BLaER1 treated with 17β-estradiol and CSF1 and Interleukin-3, amounts not matched to agents 10 nM and 100 nM (cell line): Measurements from ENCODE around the gene BLVRB.
"Not testable (repeated sequence)": the region's sequence is repeated elsewhere in the genome, so short reads cannot be mapped to it uniquely, and the experiment has no call there.

Source experiments
- H3K27ac ChIP-seq, 11 experiments: shearing (Covaris generic); formaldehyde crosslinking; 2 replicates each; pipeline ENCODE4 v1.8.1; 2022
- H3K27me3 ChIP-seq, 11 experiments: shearing (Covaris generic); formaldehyde crosslinking; 2 replicates each; pipeline ENCODE4 v1.8.1; 2022
- H3K36me3 ChIP-seq, 11 experiments: shearing (Covaris generic); formaldehyde crosslinking; 2 replicates each; pipeline ENCODE4 v1.8.1; 2022
- H3K4me1 ChIP-seq, 10 experiments: shearing (Covaris generic); formaldehyde crosslinking; 2 replicates each; pipeline ENCODE4 v1.8.1; 2022
- H3K4me2 ChIP-seq, 11 experiments: shearing (Covaris generic); formaldehyde crosslinking; 2 replicates each; pipeline ENCODE4 v1.8.1; 2022
- H3K4me3 ChIP-seq, 10 experiments: shearing (Covaris generic); formaldehyde crosslinking; 2 replicates each; pipeline ENCODE4 v1.8.1; 2022
- H3K9ac ChIP-seq, 11 experiments: shearing (Covaris generic); formaldehyde crosslinking; 2 replicates each; pipeline ENCODE4 v1.8.1; 2022
- H3K9me3 ChIP-seq, 11 experiments: shearing (Covaris generic); formaldehyde crosslinking; replicated peaks in 1 of 11; 2 replicates each; pipeline ENCODE4 v1.8.1; 2022
- H4K20me1 ChIP-seq, 11 experiments: shearing (Covaris generic); formaldehyde crosslinking; 2 replicates each; pipeline ENCODE4 v1.8.1; 2022
- Cebpa-rat ChIP-seq, 11 experiments: shearing (Covaris generic); IDR thresholded peaks; 2 replicates each; pipeline ENCODE4 v1.8.1; 2022

Gene BLVRB

DNA sequence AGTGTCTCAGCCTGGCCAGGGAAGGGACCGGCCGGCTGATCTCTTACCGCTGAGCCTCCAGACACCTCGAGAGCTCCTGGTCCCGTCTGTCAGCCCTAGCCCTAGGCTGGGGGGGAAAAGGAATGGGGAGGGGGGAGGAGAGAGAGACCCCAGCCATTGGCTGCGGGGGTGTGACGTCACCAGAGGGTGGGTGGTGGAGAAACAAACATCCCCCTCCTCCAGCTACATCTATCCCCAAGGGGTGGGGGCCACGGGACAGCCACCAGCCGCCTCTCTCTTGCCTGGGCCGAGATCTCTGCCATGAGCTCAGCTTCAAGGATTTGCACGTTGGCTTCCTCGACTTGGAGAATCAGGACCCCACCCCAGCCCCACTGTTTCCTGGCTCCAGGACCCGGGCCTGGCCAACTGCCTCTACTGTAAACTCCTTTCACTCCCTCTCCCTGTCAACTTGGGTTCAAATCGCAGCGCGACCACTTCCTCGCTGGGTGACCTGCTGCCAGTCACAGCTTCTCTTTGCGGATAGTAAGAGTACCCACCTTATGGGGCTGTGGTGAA lies 52.2 kb downstream of the BLVRB start, which contains the start of gene PRX:
TSS of gene PRX (minus strand) at position 88 of the 555 bp plus-strand sequence. CDS start 5,446 bp downstream, outside the sequence.
- no peaks in the 10 kb centered on the region for H3K9me3 ChIP-seq
- no peaks in the 10 kb centered on the region for H4K20me1 ChIP-seq
- H3K27ac ChIP-seq, result peak within 1 kb of the TSS in 8 of 11 experiments; percentile 31 to 75 (median 55); a peak in 15 of 22 replicates
- no peaks in the 10 kb centered on the region for H3K36me3 ChIP-seq
- H3K4me1 ChIP-seq, result peaks cover 62 to 97% (median 92%) of the 10 kb centered on the region in 10 experiments
- H3K4me2 ChIP-seq, result peak within 1 kb of the TSS; percentile 15 to 93 (median 82)
- H3K4me3 ChIP-seq, result peak within 1 kb of the TSS in 1 of 10 experiments; percentile 19; a peak in 1 of 20 replicates
- peak within 1 kb of the TSS in 8 of 11 experiments; percentile 0 to 67 (median 37); a peak in 7 of 22 replicates for H3K9ac ChIP-seq
- no peaks in the 10 kb centered on the region; a peak in 1 of 22 replicates for H3K27me3 ChIP-seq
- no peak for TF ChIP-seq Cebpa-rat (IDR thresholded peaks at IDR 0.05)

DNA sequence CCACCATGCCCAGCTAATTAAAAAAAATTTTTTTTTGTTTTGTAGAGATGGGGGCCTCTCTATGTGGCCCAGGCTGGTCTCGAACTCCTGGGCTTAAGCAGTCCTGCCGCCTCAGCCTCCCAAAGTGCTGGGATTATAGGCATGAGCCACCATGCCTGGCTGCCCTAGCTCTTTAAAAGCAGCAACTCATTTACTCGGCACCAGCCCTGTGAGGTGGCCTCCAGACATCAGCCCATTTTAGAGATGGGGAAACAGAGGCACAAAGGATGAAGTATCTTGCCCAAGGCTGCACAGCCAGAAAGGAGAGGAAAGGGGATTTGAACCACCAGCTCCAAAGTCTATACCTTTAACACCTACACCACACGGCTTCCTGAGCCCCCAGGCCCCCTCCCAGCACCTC lies 52.7 kb downstream of the BLVRB start:
- Histone ChIP-seq H3K4me3 (peak overlapping the region in 1 of 10 experiments; percentile 19; a peak in 1 of 20 replicates), H3K9ac (peak overlapping the region in 5 of 11 experiments; percentile 0 to 53 (median 43); a peak in 2 of 22 replicates), H3K27ac (peak overlapping the region in 8 of 11 experiments; percentile 31 to 75 (median 42); a peak in 11 of 22 replicates), H4K20me1 (no peaks in the 10 kb centered on the region), H3K4me1 (peaks cover 62 to 97% (median 92%) of the 10 kb centered on the region in 10 experiments), H3K4me2 (peak overlapping the region; percentile 15 to 93 (median 75); a peak in 20 of 22 replicates), H3K9me3 (no peaks in the 10 kb centered on the region), H3K27me3 (no peaks in the 10 kb centered on the region; a peak in 1 of 22 replicates), H3K36me3 (no peaks in the 10 kb centered on the region)
- TF ChIP-seq Cebpa-rat (IDR thresholded peaks at IDR 0.05), result no peak

DNA sequence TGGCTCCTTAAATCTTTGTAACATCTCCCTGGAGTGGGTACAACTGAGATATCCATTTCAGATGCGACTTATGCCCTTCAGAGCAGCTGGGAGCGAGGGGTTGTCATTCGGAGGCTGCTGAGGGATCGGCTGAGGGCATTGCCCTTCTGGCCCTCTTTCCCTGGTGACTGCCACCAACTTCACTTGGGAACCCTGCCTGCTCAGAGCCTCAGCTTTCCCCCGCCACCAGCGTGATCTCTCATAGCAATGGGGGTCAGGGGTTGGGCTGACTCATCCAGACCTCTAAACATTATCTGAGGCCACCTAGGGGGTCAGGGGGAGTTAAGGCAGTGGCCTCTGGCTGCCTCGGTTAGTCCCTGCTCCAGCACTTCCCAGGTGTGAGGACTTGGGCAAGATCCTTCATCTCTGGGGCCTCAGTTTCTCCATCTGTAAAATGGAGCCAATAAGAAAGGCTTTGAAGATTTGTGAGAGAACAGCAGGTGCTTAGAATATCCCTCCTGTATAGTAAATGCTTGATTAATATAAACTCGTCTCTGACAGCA lies 53.5 kb downstream of the BLVRB start:
- Histone ChIP-seq H4K20me1 (no peaks in the 10 kb centered on the region), H3K4me2 (peak overlapping the region; percentile 69 to 93 (median 84)), H3K36me3 (no peaks in the 10 kb centered on the region), H3K4me1 (peaks cover 57 to 94% (median 87%) of the 10 kb centered on the region in 10 experiments), H3K4me3 (peak overlapping the region in 1 of 10 experiments; percentile 43; a peak in 1 of 20 replicates), H3K9ac (peak overlapping the region in 7 of 11 experiments; percentile 28 to 72 (median 67); a peak in 10 of 22 replicates), H3K27ac (peak overlapping the region in 6 of 11 experiments; percentile 49 to 75 (median 71); a peak in 11 of 22 replicates), H3K9me3 (no peaks in the 10 kb centered on the region), H3K27me3 (no peaks in the 10 kb centered on the region; a peak in 1 of 22 replicates)
- TF ChIP-seq Cebpa-rat (IDR thresholded peaks at IDR 0.05), result no peak

DNA sequence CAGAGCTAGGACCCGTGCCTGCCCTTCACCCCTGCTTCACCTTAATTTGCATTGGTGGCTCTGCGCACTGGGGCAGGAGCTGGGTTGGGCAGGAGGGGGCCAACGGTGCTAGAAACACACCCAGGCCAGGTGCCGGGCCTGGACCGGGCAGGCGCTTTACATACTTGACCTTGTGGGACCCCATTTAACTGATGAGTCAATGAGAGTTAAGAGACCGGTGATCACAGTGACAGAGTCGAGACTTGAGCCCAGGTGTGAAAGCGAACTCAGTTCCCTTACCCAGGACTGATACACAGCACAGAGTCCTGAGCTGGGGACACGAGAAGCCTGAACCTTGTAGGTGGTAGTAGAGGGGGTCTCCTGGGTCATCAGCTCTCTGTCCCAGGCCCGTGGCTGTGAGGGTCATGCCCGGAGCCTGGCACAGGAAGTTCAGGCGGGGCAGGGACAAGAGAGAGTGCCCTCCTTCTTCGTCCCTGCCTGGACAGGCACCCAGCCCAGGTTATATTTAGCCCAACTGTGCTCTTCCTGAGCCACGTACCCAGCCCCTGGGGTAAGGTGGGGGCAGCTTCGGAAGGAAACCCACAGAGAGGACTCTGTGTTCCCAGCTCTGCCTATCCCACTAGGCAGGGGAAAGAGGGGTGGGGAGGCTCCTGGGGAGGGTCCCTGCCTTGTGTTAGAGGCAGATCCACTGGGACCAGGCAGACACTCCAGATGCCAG lies 54.3 kb downstream of the BLVRB start:
- H3K9me3 ChIP-seq, result no peaks in the 10 kb centered on the region
- peaks cover 49 to 87% (median 79%) of the 10 kb centered on the region in 10 experiments for H3K4me1 ChIP-seq
- peak overlapping the region; percentile 69 to 93 (median 84) for H3K4me2 ChIP-seq
- peak overlapping the region in 10 of 11 experiments; percentile 10 to 75 (median 57); a peak in 18 of 22 replicates for H3K27ac ChIP-seq
- no peaks in the 10 kb centered on the region; a peak in 1 of 22 replicates for H3K27me3 ChIP-seq
- no peak for TF ChIP-seq Cebpa-rat (IDR thresholded peaks at IDR 0.05)
- H3K36me3 ChIP-seq, result no peaks in the 10 kb centered on the region
- peak overlapping the region in 4 of 10 experiments; percentile 8 to 43 (median 15); a peak in 5 of 20 replicates for H3K4me3 ChIP-seq
- H3K9ac ChIP-seq, result peak overlapping the region; percentile 28 to 72 (median 56); a peak in 17 of 22 replicates
- H4K20me1 ChIP-seq, result no peaks in the 10 kb centered on the region

DNA sequence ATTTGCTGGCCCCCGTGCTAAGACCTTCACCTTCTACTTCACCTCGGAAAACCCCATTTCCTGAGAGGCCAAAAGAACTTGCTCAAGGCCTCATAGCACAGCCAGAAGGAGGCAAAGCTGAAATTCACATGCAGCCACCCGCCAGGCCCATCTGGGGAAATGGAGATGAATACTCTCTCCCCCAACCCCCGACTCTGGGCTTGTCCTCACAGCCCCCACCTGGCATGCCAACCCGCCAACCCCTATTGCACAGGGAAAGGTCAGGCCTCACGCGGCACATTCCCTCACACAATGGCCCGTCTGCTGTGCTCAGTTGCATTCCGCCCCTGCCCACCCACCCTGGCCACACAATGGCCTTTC lies 55.5 kb downstream of the BLVRB start:
- Histone ChIP-seq H3K36me3 (no peaks in the 10 kb centered on the region), H3K9ac (peak overlapping the region in 1 of 11 experiments; percentile 42; a peak in 1 of 22 replicates), H3K27me3 (no peaks in the 10 kb centered on the region; a peak in 1 of 22 replicates), H4K20me1 (no peaks in the 10 kb centered on the region), H3K27ac (peak overlapping the region in 1 of 11 experiments; percentile 15; a peak in 2 of 22 replicates), H3K4me2 (peak overlapping the region in 8 of 11 experiments; percentile 69 to 93 (median 88); a peak in 16 of 22 replicates), H3K9me3 (no peaks in the 10 kb centered on the region), H3K4me3 (no peak overlapping the region), H3K4me1 (peaks cover 40 to 78% (median 73%) of the 10 kb centered on the region in 10 experiments)
- TF ChIP-seq Cebpa-rat (IDR thresholded peaks at IDR 0.05), result no peak

DNA sequence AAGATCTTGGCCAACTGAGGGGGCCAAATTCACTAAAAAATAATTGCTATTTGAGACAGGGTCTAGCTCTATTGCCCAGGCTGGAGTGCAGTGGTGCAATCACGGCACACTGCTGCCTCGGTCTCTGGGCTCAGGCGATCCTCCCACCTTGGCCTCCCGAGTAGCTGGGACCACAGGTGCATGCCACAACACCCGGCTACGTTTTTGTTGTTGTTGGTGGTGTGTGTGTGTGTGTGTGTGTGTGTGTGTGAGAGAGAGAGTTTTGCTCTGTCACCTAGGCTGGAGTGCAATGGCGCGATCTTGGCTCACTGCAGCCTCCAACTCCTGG lies 57.0 kb downstream of the BLVRB start:
- not testable (repeated sequence) for H3K36me3 ChIP-seq, H3K9ac ChIP-seq, H3K4me3 ChIP-seq, H3K9me3 ChIP-seq, H4K20me1 ChIP-seq, H3K27me3 ChIP-seq, H3K27ac ChIP-seq
- Histone ChIP-seq H3K4me1 (peaks cover 40 to 73% (median 65%) of the 10 kb centered on the region in 10 experiments), H3K4me2 (peak overlapping the region; percentile 20 to 67 (median 46); a peak in 17 of 22 replicates)

DNA sequence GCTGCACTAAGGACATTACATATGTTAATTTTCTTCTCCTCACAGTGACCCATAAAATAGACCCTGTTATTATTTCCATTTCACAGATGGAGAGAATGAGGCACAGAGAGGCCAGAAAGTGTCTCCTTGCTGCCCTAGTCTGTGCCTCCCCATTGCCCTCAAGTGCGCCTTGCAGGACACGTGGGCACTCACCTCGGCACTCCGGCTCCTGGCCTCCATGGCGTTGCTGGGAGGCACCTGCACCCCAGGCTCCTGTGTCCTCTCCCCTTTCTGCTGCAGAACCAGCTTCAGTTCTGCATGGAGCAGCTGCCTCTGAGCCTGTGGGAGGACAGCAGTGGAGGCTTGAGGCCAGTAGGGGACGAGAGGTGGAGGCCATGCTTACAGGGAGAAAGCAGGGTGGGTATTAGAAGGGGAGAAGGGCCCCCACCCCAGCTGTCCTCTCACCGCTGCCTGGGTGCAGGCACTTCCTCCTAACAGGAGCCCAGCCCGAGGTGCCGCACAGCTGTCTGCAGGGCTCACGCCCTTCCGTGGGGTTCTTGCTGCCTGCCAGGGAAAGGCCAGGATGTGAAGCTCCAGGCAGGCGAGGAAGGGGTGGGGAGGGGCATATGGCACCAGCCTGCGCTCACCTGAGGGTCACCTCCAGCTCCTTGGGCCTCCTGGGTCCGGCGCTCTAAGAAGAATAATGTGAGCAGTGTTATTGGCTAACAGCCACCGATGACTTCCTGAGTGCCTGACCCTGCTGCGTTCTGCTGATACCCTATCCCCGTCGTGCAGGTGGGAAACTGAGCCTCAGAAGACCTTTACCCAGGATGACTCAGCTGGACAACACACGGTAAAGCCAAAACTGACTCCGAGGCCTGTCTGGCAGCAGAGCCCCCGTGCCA lies 57.6 kb downstream of the BLVRB start:
- no peak overlapping the region for H3K4me3 ChIP-seq
- no peaks in the 10 kb centered on the region for H4K20me1 ChIP-seq
- H3K4me1 ChIP-seq, result peaks cover 44 to 71% (median 62%) of the 10 kb centered on the region in 10 experiments
- no peaks in the 10 kb centered on the region; a peak in 1 of 22 replicates for H3K27me3 ChIP-seq
- H3K27ac ChIP-seq, result no peak overlapping the region
- no peaks in the 10 kb centered on the region for H3K9me3 ChIP-seq
- H3K9ac ChIP-seq, result peak overlapping the region in 1 of 11 experiments; percentile 33; a peak in 1 of 22 replicates
- no peaks in the 10 kb centered on the region for H3K36me3 ChIP-seq
- peak overlapping the region; percentile 20 to 67 (median 46); a peak in 20 of 22 replicates for H3K4me2 ChIP-seq
- no peak for TF ChIP-seq Cebpa-rat (IDR thresholded peaks at IDR 0.05)

DNA sequence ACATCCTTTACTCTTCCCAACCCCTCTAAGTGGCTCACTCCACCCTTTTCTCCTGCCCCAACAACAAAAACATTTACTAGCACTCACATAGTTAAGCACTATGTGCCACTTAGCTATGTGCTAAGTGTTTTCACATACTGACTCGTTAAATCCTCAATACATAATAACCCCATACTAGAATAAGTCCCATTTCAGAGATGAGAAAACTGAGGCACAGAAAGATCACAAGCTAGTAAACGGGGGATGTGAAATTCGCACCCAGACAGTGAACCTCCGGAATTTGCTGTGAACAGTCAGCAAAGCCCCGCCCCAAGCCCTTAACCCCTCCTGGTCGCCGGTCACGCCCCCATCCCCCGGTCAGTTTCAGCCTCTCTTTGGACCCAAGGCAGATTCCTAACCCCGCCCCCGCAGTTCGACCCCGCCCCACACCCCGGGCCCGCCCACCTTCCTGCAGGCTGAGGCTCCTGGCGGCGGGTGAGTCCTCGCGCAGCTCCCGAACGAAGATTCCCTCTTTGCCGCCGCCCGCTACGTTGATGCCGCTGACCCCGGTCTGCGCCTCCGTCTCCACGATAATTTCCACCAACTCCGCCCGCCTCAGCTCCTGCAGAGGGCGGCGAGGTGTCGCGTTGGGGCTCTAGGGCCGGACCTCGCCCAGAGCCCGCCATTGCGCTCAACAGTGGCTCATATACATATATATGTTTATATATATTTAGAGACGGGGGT lies 62.1 kb downstream of the BLVRB start:
- peak overlapping the region; percentile 40 to 78 (median 64); a peak in 20 of 22 replicates for H3K27ac ChIP-seq
- TF ChIP-seq Cebpa-rat (IDR thresholded peaks at IDR 0.05), result no peak
- no peaks in the 10 kb centered on the region for H3K27me3 ChIP-seq
- peak overlapping the region; percentile 69 to 85 (median 79) for H3K9ac ChIP-seq
- H4K20me1 ChIP-seq, result no peaks in the 10 kb centered on the region
- peak overlapping the region; percentile 85 to 97 (median 93) for H3K4me2 ChIP-seq
- no peaks in the 10 kb centered on the region for H3K36me3 ChIP-seq
- peaks cover 12 to 34% (median 30%) of the 10 kb centered on the region in 10 experiments for H3K4me1 ChIP-seq
- peak overlapping the region; percentile 58 to 76 (median 65) for H3K4me3 ChIP-seq
- no peaks in the 10 kb centered on the region for H3K9me3 ChIP-seq
